Ovary (tissue), 1 donor: ENCODE measurements around the gene IRF8.

ENCODE experiments used
- EP300 ChIP-seq: sonication (generic); formaldehyde crosslinking; IDR thresholded peaks from one replicate; pipeline ENCODE4 v1.6.1; 2017; ENCODE audit warnings: antibody characterized with exemption
- POLR2A ChIP-seq: fragments of 450-650 bp; IDR thresholded peaks from one replicate; pipeline ENCODE4 v1.6.1; 2017; ENCODE audit warnings: antibody characterized with exemption, mild to moderate bottlenecking, moderate library complexity

GRCh38 chr16:85945424-85945751 is 46.4 kb downstream of the IRF8 start:
- no peak for TF ChIP-seq EP300
- no peak for TF ChIP-seq POLR2A
